ENCODE data around the gene KCNJ14.

KCNJ14 gene

GRCh38 chr19:48461982-48462655 is 6.7 kb downstream of the KCNJ14 start:
- Histone ChIP-seq H3K4me3 (ENCODE audit: low read length) (no peak overlapping the region), H3K4me1 (ENCODE audit: control insufficient read depth, insufficient read depth, low read length) (peaks cover 7% of the 10 kb centered on the region), H3K36me3 (ENCODE audit: insufficient read depth, low read length) (peaks cover 20% of the 10 kb centered on the region), H3K9me3 (replicated peaks; ENCODE audit: low read length) (no peaks in the 10 kb centered on the region), H3K27me3 (ENCODE audit: control insufficient read depth, insufficient read depth, low read length) (no peaks in the 10 kb centered on the region), H3K4me2 (ENCODE audit: low read length) (no peak overlapping the region), H3K9ac (ENCODE audit: low read depth, low read length) (no peak overlapping the region)

- Histone ChIP-seq H3K9ac (ENCODE audit: low read depth, low read length) (no peak overlapping the region), H3K36me3 (ENCODE audit: insufficient read depth, low read length) (peaks cover 11% of the 10 kb centered on the region), H3K9me3 (replicated peaks; ENCODE audit: low read length) (no peaks in the 10 kb centered on the region)
Observed at GRCh38 chr19:48465215-48465614, 9.8 kb downstream of the KCNJ14 start.

DNA sequence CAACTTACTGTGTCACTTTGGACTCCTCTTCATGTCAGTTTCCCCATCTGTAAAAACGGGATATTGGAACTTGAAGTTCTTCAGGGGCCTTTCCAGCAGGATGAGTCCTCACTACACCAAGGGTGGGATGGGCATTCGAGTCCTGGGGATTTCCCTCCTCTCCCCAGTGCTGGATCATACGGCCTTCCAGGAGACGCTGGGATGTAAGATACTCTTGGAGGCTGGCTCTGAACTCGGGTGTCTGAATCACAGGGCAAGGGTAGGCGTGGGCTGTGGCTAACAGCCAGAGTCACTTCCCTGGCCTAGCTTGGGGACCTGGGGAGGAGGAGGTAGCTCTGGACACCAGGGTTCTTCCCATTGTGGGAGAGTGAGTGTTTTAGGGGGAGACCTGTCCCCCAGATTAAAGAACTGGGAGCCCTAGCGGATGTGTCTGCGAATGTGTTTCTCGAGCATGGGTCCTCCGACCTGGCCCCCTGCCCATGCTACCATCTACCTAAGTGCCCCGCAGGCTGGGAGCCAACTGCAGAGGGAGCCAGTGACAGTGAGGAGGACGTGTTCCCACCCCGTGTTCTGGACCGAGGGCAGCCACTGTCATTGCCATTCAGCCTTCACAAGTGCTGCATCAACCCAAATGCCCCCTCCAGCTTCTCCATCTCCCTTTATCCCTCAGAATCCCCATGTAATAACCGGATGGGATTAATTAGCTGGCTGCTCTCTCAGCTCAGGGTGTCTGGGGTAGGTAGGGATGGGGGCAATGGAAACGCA is 11.4 kb downstream of the KCNJ14 start:
- peaks cover 23% of the 10 kb centered on the region for H3K36me3 ChIP-seq (ENCODE audit: insufficient read depth, low read length)

More at GRCh38 chr19:48465215-48465614, 9.8 kb downstream of the KCNJ14 start:
- Histone ChIP-seq H3K4me3 (ENCODE audit: low read length) (no peak overlapping the region), H3K4me2 (ENCODE audit: low read length) (no peak overlapping the region), H3K4me1 (ENCODE audit: control insufficient read depth, insufficient read depth, low read length) (peaks cover 17% of the 10 kb centered on the region), H3K27me3 (ENCODE audit: control insufficient read depth, insufficient read depth, low read length) (no peaks in the 10 kb centered on the region)

DNA sequence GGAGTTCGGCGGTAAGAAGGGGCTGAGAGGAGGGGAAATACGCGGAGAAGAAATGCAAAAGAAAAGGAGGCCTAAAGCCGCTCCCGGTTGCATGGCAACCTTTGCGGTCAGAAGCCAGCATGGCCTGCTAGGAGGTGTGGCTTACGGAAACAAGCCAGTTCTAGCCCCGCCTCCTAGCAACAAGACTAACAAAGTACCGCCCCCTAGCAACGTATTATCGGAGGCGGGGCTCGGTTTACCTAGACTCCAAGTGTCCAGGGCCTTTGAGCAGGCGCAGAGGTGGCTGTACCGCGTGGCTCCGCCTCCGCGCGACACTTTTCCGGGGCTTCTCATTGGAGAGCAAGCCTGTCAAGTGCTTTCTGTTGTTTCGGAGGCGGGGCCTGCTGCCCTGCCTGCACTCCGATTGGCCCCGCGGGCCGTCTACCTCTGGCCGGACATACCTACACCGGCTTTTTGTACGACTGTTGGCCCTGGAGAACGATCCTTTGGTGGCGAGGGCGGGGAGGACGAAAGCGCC is 13.5 kb downstream of the KCNJ14 start:
- H3K4me3 ChIP-seq (ENCODE audit: low read length) = peak overlapping the region; percentile 92
- peaks cover 22% of the 10 kb centered on the region for H3K4me1 ChIP-seq (ENCODE audit: control insufficient read depth, insufficient read depth, low read length)
- peak overlapping the region; percentile 99 for H3K9ac ChIP-seq (ENCODE audit: low read depth, low read length)
- peak overlapping the region; percentile 96 for H3K4me2 ChIP-seq (ENCODE audit: low read length)
- no peaks in the 10 kb centered on the region for H3K27me3 ChIP-seq (ENCODE audit: control insufficient read depth, insufficient read depth, low read length)
- H3K9me3 ChIP-seq (replicated peaks; ENCODE audit: low read length) = no peaks in the 10 kb centered on the region
- peaks cover 34% of the 10 kb centered on the region for H3K36me3 ChIP-seq (ENCODE audit: insufficient read depth, low read length)

More for the DNA sequence above, 11.4 kb downstream of the KCNJ14 start:
- H3K27me3 ChIP-seq (ENCODE audit: control insufficient read depth, insufficient read depth, low read length) = no peaks in the 10 kb centered on the region
- no peak overlapping the region for H3K4me3 ChIP-seq (ENCODE audit: low read length)
- no peak overlapping the region for H3K9ac ChIP-seq (ENCODE audit: low read depth, low read length)
- H3K4me1 ChIP-seq (ENCODE audit: control insufficient read depth, insufficient read depth, low read length) = peaks cover 22% of the 10 kb centered on the region
- no peaks in the 10 kb centered on the region for H3K9me3 ChIP-seq (replicated peaks; ENCODE audit: low read length)
- no peak overlapping the region for H3K4me2 ChIP-seq (ENCODE audit: low read length)

DNA sequence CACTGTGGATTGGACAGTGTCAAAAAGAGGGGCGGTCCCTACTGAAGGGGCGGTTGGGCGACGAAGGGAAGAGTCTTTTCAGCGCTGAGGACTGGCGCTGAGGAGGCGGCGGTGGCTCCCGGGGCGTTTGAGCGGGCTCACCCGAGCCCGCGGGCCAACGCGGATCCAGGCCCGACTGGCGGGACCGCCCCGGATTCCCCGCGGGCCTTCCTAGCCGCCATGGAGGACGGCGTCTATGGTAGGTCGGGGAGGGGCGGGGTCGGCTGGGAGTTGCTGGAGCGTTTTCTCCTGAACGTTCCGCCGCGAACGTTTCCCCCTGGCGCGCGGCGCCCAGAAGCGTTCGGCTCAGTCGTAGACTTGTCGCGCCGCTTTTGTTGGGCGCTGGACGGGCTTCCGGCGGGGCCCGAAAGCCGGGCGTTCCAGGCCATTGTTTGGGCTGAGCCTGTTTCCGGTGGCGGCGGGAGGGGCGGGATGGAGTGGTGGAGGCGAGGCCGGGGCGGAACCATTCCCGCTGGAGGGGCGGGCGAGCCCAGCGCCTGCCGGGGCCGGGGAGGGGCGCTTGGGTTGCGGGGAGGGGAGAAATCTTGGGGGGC is 14.0 kb downstream of the KCNJ14 start, which contains the start of gene CYTH2:
CYTH2 (plus strand) TSS at position 81 of the 593 bp plus-strand sequence; CDS start at position 220, 139 bp downstream.
- Histone ChIP-seq H3K4me3 (ENCODE audit: low read length) (peak within 1 kb of the TSS; percentile 92), H3K9me3 (replicated peaks; ENCODE audit: low read length) (no peaks in the 10 kb centered on the region)

DNA sequence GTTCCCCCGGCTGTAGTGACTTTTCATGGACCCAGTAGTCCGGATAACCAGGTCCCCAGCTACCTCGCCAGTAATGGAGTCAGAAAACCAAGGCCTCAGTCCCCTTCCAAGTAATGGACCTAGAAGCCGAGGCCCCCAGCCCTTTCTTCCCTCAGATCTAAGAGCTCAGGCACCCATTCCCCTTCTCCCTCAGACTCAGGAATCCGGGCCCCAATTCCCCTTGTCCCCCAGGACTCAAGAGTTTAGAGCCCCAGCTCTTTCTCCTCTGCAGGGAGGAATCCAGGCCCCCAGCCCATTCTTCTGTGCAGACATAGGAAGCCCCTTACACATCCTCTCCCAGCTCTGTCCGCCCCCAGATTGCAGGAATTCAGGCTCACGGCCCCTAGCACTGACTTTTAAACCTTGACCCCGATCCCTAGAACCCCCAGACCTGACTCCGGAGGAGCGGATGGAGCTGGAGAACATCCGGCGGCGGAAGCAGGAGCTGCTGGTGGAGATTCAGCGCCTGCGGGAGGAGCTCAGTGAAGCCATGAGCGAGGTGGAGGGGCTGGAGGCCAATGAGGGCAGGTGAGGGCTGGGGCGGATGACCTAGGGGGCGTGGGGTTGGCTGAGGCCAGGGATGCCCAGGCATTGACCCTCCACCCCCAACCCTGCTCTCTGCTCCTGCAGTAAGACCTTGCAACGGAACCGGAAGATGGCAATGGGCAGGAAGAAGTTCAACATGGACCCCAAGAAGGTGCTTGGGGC is 14.7 kb downstream of the KCNJ14 start:
- H3K4me2 ChIP-seq (ENCODE audit: low read length) = peak overlapping the region; percentile 96
- peaks cover 22% of the 10 kb centered on the region for H3K4me1 ChIP-seq (ENCODE audit: control insufficient read depth, insufficient read depth, low read length)
- H3K4me3 ChIP-seq (ENCODE audit: low read length) = peak overlapping the region; percentile 92
- H3K36me3 ChIP-seq (ENCODE audit: insufficient read depth, low read length) = peaks cover 47% of the 10 kb centered on the region
- H3K9me3 ChIP-seq (replicated peaks; ENCODE audit: low read length) = no peaks in the 10 kb centered on the region
- peak overlapping the region; percentile 99 for H3K9ac ChIP-seq (ENCODE audit: low read depth, low read length)
- no peaks in the 10 kb centered on the region for H3K27me3 ChIP-seq (ENCODE audit: control insufficient read depth, insufficient read depth, low read length)

More for the DNA sequence above, 14.0 kb downstream of the KCNJ14 start, which contains the start of gene CYTH2:
- Histone ChIP-seq H3K4me2 (ENCODE audit: low read length) (peak within 1 kb of the TSS; percentile 96), H3K36me3 (ENCODE audit: insufficient read depth, low read length) (peaks cover 40% of the 10 kb centered on the region), H3K4me1 (ENCODE audit: control insufficient read depth, insufficient read depth, low read length) (peaks cover 22% of the 10 kb centered on the region), H3K27me3 (ENCODE audit: control insufficient read depth, insufficient read depth, low read length) (no peaks in the 10 kb centered on the region), H3K9ac (ENCODE audit: low read depth, low read length) (peak within 1 kb of the TSS; percentile 99)

DNA sequence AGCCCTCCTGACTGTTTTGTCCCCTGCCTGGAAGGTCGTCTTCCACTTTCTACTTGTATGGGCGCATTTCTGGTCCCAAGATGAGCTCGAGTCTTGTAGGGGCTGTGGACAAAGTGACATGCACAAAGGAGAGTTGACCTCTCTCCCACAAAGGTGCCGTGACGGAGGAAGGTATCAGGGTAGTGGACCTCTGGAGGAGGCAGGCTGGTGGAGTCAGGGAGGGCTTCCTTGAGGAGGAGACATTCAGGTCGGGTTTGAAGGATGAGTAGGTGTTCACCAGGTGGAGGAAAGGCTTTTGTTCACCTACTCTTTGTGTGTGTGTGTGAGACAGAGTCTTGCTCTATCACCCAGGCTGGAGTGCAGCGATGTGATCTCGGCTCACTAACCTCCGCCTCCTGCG is 15.5 kb downstream of the KCNJ14 start:
- Histone ChIP-seq H3K4me2 (ENCODE audit: low read length) (peak overlapping the region; percentile 96), H3K4me3 (ENCODE audit: low read length) (peak overlapping the region; percentile 92), H3K9me3 (replicated peaks; ENCODE audit: low read length) (no peaks in the 10 kb centered on the region), H3K4me1 (ENCODE audit: control insufficient read depth, insufficient read depth, low read length) (peaks cover 22% of the 10 kb centered on the region), H3K9ac (ENCODE audit: low read depth, low read length) (no peak overlapping the region), H3K36me3 (ENCODE audit: insufficient read depth, low read length) (peaks cover 54% of the 10 kb centered on the region), H3K27me3 (ENCODE audit: control insufficient read depth, insufficient read depth, low read length) (no peaks in the 10 kb centered on the region)

- H3K9ac ChIP-seq (ENCODE audit: low read depth, low read length) = no peak overlapping the region
- no peak overlapping the region for H3K4me3 ChIP-seq (ENCODE audit: low read length)
- no peak overlapping the region for H3K4me2 ChIP-seq (ENCODE audit: low read length)
- peaks cover 16% of the 10 kb centered on the region for H3K4me1 ChIP-seq (ENCODE audit: control insufficient read depth, insufficient read depth, low read length)
- no peaks in the 10 kb centered on the region for H3K27me3 ChIP-seq (ENCODE audit: control insufficient read depth, insufficient read depth, low read length)
- peaks cover 62% of the 10 kb centered on the region for H3K36me3 ChIP-seq (ENCODE audit: insufficient read depth, low read length)
- no peaks in the 10 kb centered on the region for H3K9me3 ChIP-seq (replicated peaks; ENCODE audit: low read length)
Observed at GRCh38 chr19:48471836-48472235, 16.5 kb downstream of the KCNJ14 start.

- no peak overlapping the region for H3K4me3 ChIP-seq (ENCODE audit: low read length)
- peaks cover 76% of the 10 kb centered on the region for H3K36me3 ChIP-seq (ENCODE audit: insufficient read depth, low read length)
- no peaks in the 10 kb centered on the region for H3K27me3 ChIP-seq (ENCODE audit: control insufficient read depth, insufficient read depth, low read length)
- no peak overlapping the region for H3K9ac ChIP-seq (ENCODE audit: low read depth, low read length)
- H3K4me2 ChIP-seq (ENCODE audit: low read length) = no peak overlapping the region
- no peaks in the 10 kb centered on the region for H3K9me3 ChIP-seq (replicated peaks; ENCODE audit: low read length)
- H3K4me1 ChIP-seq (ENCODE audit: control insufficient read depth, insufficient read depth, low read length) = peaks cover 12% of the 10 kb centered on the region
Observed at GRCh38 chr19:48473161-48473966, 18.0 kb downstream of the KCNJ14 start.

DNA sequence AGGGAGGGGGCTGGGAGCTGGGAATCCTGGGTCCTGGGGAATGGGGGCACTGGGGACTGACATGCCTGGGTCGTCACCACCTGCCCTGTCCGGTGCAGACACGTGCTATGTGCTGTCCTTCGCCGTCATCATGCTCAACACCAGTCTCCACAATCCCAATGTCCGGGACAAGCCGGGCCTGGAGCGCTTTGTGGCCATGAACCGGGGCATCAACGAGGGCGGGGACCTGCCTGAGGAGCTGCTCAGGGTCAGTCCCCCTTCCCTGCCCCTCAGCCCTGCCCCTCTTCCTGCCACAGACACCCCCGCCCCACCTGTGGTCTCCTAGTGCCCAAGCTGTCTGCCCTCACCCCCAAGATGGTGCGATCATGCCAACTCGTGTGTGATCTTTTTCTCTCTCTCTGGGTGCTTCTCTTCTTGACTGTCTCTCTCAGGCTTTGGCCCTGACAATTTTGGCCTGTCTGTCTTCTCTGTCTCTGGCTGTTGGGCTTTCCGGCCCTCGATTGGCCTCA is 18.8 kb downstream of the KCNJ14 start:
- no peak overlapping the region for H3K4me3 ChIP-seq (ENCODE audit: low read length)
- H3K4me1 ChIP-seq (ENCODE audit: control insufficient read depth, insufficient read depth, low read length) = peaks cover 9% of the 10 kb centered on the region
- H3K9me3 ChIP-seq (replicated peaks; ENCODE audit: low read length) = no peaks in the 10 kb centered on the region
- H3K4me2 ChIP-seq (ENCODE audit: low read length) = no peak overlapping the region
- no peaks in the 10 kb centered on the region for H3K27me3 ChIP-seq (ENCODE audit: control insufficient read depth, insufficient read depth, low read length)
- H3K9ac ChIP-seq (ENCODE audit: low read depth, low read length) = no peak overlapping the region
- peaks cover 79% of the 10 kb centered on the region for H3K36me3 ChIP-seq (ENCODE audit: insufficient read depth, low read length)

Data from skeletal muscle satellite cell (primary cell).